ENCODE data around the gene DNAJB7.
"Not testable (repeated sequence)": the region's sequence is repeated elsewhere in the genome, so short reads cannot be mapped to it uniquely, and the experiment has no call there.

The DNAJB7 gene

GRCh38 chr22:40845816-40846215 lies 16.1 kb downstream of the DNAJB7 start:
- H3K4me3 ChIP-seq (ENCODE audit: low read depth, low read length): not testable (repeated sequence)

DNA sequence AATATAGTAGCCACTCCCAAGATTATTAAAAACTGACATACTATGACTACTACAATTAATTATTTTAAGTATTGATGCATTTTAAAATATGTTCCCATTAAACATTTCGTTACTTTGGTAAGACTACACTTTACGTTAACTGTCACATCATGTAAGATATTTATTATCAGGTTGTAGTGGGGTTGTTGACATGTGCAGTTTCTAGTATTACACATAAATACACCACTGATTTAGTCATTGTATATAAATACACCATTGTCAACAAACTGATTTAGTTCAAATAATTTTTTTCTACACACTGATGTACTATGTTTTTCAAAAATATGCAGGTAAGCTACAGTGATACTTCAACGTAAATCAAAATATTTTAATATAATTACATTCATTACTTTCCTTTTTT lies 17.0 kb downstream of the DNAJB7 start:
- H3K4me3 ChIP-seq (ENCODE audit: low read depth, low read length): no peak overlapping the region

DNA sequence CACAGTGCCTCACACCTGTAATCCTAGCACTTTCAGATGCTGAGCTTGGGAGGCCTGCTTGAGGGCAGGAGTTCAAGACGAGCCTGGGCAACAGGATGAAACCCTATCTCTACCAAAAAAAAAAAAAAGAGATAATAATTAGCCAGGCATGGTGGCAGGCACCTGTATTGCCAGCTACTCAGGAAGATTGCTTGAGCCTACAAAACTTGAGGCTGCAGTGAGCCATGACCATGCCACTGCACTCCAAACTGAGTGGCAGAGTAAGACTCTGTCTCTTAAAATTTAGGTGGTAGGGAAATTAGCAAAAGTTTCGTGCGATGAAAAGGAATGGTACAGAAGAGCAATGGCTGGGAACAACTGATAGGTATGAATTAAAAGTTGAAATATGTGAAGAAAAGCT lies 23.4 kb downstream of the DNAJB7 start:
- H3K4me3 ChIP-seq (ENCODE audit: low read depth, low read length): no peak overlapping the region

- no peak overlapping the region for H3K4me3 ChIP-seq (ENCODE audit: low read depth, low read length)
Measured at GRCh38 chr22:40834619-40835018, 27.3 kb downstream of the DNAJB7 start.

DNA sequence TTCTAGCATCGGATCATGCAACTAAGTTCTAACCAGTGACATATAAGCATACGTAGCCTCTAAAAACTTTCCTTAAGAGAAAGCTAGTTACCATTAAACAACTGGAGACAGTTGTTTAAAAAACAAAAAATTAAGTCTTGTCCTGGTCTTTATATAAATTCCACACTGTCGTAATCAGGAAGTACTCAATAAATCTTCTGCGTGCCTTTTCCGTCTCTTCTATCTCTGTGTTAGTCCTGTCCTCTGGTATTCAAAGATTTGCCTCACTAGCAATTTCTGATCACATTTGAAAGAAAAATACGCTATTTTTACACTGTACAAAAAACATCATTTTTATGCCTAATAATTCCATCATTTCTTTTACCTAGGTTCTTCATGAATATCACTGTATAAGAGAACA lies 32.8 kb downstream of the DNAJB7 start:
- H3K4me3 ChIP-seq (ENCODE audit: low read depth, low read length): no peak overlapping the region

- no peak overlapping the region for H3K4me3 ChIP-seq (ENCODE audit: low read depth, low read length)
Measured at GRCh38 chr22:40826984-40827741, 34.8 kb downstream of the DNAJB7 start.

- not testable (repeated sequence) for H3K4me3 ChIP-seq (ENCODE audit: low read depth, low read length)
Measured at GRCh38 chr22:40826292-40826691, 35.6 kb downstream of the DNAJB7 start.

DNA sequence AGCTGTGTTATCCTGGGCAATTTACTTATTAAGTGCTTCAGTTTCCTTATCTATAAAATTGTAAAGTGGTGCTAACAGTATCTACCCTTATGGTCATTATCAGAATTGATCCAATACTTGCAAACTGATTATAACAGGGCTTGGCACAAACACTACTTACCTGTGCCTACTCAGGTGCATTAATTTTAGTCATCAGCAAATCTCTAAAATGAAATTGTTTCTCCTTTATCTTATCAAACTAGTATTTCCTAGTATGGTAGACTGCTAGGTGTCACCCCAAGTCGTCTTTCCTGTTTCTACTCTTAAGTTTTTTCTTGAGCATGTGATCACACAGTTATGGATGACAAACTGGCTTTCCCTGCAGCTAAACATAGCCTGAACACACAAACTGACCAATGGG lies 38.5 kb downstream of the DNAJB7 start:
- no peak overlapping the region for H3K4me3 ChIP-seq (ENCODE audit: low read depth, low read length)

- H3K4me3 ChIP-seq (ENCODE audit: low read depth, low read length): peak overlapping the region; percentile 25
Measured at GRCh38 chr22:40819599-40820140, 42.2 kb downstream of the DNAJB7 start.

- peak within 1 kb of the TSS; percentile 70 for H3K4me3 ChIP-seq (ENCODE audit: low read depth, low read length)
Measured at GRCh38 chr22:40818747-40819598, 42.9 kb downstream of the DNAJB7 start, which contains the start of gene SLC25A17. Gene SLC25A17 (minus strand): TSS chr22:40819346. CDS start chr22:40819248, 98 bp downstream.

- H3K4me3 ChIP-seq (ENCODE audit: low read depth, low read length): peak overlapping the region; percentile 70
Measured at GRCh38 chr22:40818192-40818746, 43.6 kb downstream of the DNAJB7 start.

DNA sequence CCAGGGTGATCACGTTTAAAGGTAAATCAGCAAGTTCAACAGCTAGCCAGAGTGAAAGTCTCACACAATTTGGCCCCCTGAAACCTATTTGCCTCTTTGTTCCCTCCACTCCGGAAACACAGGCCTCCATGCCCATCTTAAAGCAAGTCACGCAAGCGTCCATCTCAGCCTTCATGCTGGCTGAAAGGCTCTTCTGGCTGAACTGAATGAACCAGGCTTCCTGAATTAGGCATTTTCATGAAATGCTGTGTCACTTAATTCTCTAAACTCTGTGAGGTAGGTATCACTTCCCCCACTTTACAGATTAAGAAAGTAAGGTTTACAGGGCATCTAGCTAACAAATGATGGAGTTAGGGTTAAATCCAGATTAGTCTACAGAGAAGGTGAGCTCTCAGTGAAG lies 44.2 kb downstream of the DNAJB7 start:
- no peak overlapping the region for H3K4me3 ChIP-seq (ENCODE audit: low read depth, low read length)

DNA sequence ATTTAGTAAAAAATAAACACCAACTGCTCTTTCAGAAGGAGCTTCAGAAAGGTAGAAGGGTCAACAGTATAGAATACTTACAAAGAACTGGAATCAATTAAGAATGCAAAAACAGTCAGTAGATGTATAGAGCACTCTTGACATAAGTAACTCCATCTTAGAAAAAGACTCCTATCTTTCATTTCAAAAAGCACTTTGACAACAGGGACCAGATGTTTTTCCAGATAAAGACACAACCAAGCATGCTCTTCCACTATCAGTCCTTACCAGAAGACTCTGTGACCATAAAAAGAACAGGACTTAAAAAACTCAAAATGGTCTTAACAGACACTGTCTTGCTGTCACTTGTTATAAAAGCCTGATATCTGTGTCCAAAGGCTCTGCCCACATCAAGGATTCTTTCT lies 48.0 kb downstream of the DNAJB7 start:
- no peak overlapping the region for H3K4me3 ChIP-seq (ENCODE audit: low read depth, low read length)
